SK-N-SH (cell line): ENCODE measurements around the gene ABR. TPM values are rescaled to one million over a fixed set of nuclear protein-coding genes. Genes with fewer than 3 reads are reported as not detected.

ENCODE experiments used
- CTCF ChIA-PET: fragments of 300-600, 350-600 bp; formaldehyde crosslinking; extraction: SDS; loops from one replicate; lab custom pipeline; 2021; lab: Yijun Ruan, JAX
- POLR2A ChIA-PET: fragments of 350-600 bp; sonication (Branson Sonifier 250); formaldehyde crosslinking; extraction: SDS; loops from one replicate; lab custom pipeline; 2020; ENCODE audit warnings: antibody characterized with exemption, inconsistent platforms; lab: Yijun Ruan, JAX
- DNase-seq: peaks from one replicate; pipeline ENCODE4 v3.0.0; 2012
- H2AFZ ChIP-seq: fragments of 200-600 bp; sonication (generic); 2 replicates; pipeline ENCODE4 v1.8.1; 2016; ENCODE audit warnings: antibody characterized with exemption, mild to moderate bottlenecking, low read depth
- H3F3A ChIP-seq: fragments of 200-600 bp; sonication (generic); replicated peaks from 2 replicates; pipeline ENCODE3; 2016; ENCODE audit warnings: antibody characterized with exemption, mild to moderate bottlenecking; ENCODE audit not compliant: insufficient read depth
- H3K27ac ChIP-seq, 2 experiments: fragments of 200-500 bp in 1 of 2; fragments of 200-600 bp in 1 of 2; sonication (Bioruptor generic) in 1 of 2; sonication (generic), shearing (Covaris generic) in 1 of 2; 2 replicates each; pipeline versions ENCODE4 v1.5.1 to v1.6.1; 2014 to 2016; ENCODE audit warnings: low read depth in 2 of 2, inconsistent platforms in 1 of 2, low read length in 1 of 2, mild to moderate bottlenecking in 1 of 2, mixed read lengths in 1 of 2
- H3K27me3 ChIP-seq: fragments of 200-600 bp; sonication (generic), shearing (Covaris generic); 2 replicates; pipeline ENCODE4 v1.6.1; 2016; ENCODE audit warnings: mixed run types; ENCODE audit not compliant: insufficient read depth
- H3K36me3 ChIP-seq, 2 experiments: fragments of 200-500 bp in 1 of 2; fragments of 200-600 bp in 1 of 2; sonication (Bioruptor generic) in 1 of 2; sonication (generic) in 1 of 2; replicated peaks in 1 of 2; 2 replicates each; pipeline versions ENCODE3 to v1.5.1; 2014 to 2016; ENCODE audit warnings: low read length in 1 of 2, mild to moderate bottlenecking in 1 of 2; ENCODE audit not compliant: insufficient read depth in 2 of 2, control insufficient read depth in 1 of 2
- H3K4me1 ChIP-seq, 2 experiments: fragments of 200-500 bp in 1 of 2; fragments of 200-600 bp in 1 of 2; sonication (Bioruptor generic) in 1 of 2; sonication (generic), shearing (Covaris generic) in 1 of 2; 2 replicates each; pipeline versions ENCODE4 v1.5.1 to v1.6.1; 2014 to 2016; ENCODE audit warnings: low read depth in 1 of 2, low read length in 1 of 2, mixed run types in 1 of 2; ENCODE audit not compliant: insufficient read depth in 2 of 2, control insufficient read depth in 1 of 2
- H3K4me2 ChIP-seq: fragments of 200-600 bp; sonication (generic), shearing (Covaris generic); 2 replicates; pipeline ENCODE4 v1.6.1; 2017; ENCODE audit warnings: mixed run types
- H3K4me3 ChIP-seq, 2 experiments: fragments of 200-500 bp in 1 of 2; fragments of 200-600 bp in 1 of 2; sonication (Bioruptor generic) in 1 of 2; sonication (generic), shearing (Covaris generic) in 1 of 2; 2 replicates each; pipeline versions ENCODE4 v1.5.1 to v1.8.1; 2014 to 2016; ENCODE audit warnings: low read depth in 2 of 2, inconsistent platforms in 1 of 2, low read length in 1 of 2, mild to moderate bottlenecking in 1 of 2, mixed read lengths in 1 of 2, moderate library complexity in 1 of 2
- H3K79me2 ChIP-seq: fragments of 200-600 bp; sonication (generic); 2 replicates; pipeline ENCODE4 v1.8.1; 2017; ENCODE audit warnings: mild to moderate bottlenecking; ENCODE audit not compliant: insufficient read depth
- H3K9ac ChIP-seq: fragments of 200-600 bp; sonication (generic); 2 replicates; pipeline ENCODE4 v1.6.1; 2017; ENCODE audit warnings: mixed run types
- H3K9me2 ChIP-seq: fragments of 200-600 bp; sonication (generic); 2 replicates; pipeline ENCODE4 v1.6.1; 2017; ENCODE audit warnings: mixed run types
- H3K9me3 ChIP-seq: fragments of 200-600 bp; sonication (generic); 2 replicates; pipeline ENCODE4 v1.6.1; 2017; ENCODE audit warnings: mixed run types, mild to moderate bottlenecking, moderate library complexity
- H4K20me1 ChIP-seq: fragments of 200-600 bp; sonication (generic); 2 replicates; pipeline ENCODE4 v1.6.1; 2017; ENCODE audit warnings: mild to moderate bottlenecking, mixed run types; ENCODE audit not compliant: insufficient read depth
- CHD2 ChIP-seq: fragments of 150-350 bp; IDR thresholded peaks from 2 replicates; pipeline ENCODE4 v1.6.1; 2018; ENCODE audit warnings: low read length; ENCODE audit not compliant: partially characterized antibody
- ELF1 ChIP-seq: IDR thresholded peaks from 2 replicates; pipeline ENCODE4 v1.4.0; 2012
- FOSL2 ChIP-seq: IDR thresholded peaks from 2 replicates; pipeline ENCODE4 v1.4.0; 2012; ENCODE audit warnings: low read depth, mild to moderate bottlenecking, moderate library complexity, borderline replicate concordance
- FOXM1 ChIP-seq: IDR thresholded peaks from 2 replicates; pipeline ENCODE4 v1.4.0; 2012; ENCODE audit warnings: low read depth, mild to moderate bottlenecking
- GATA2 ChIP-seq: sonication (generic); formaldehyde crosslinking; IDR thresholded peaks from 2 replicates; pipeline ENCODE4 v1.5.0; 2020; ENCODE audit warnings: mild to moderate bottlenecking, missing genetic modification reagents
- IRF3 ChIP-seq: fragments of 150-350 bp; IDR thresholded peaks from 2 replicates; pipeline ENCODE4 v1.6.1; 2016; ENCODE audit warnings: mild to moderate bottlenecking, low read depth, low read length
- JUND ChIP-seq: IDR thresholded peaks from 2 replicates; pipeline ENCODE4 v1.4.0; 2012
- MXI1 ChIP-seq: IDR thresholded peaks from 2 replicates; pipeline ENCODE4 v1.6.1; 2012; ENCODE audit warnings: mild to moderate bottlenecking, low read depth, low read length, improper control_type of control experiment
- NFIC ChIP-seq: IDR thresholded peaks from 2 replicates; pipeline ENCODE4 v1.4.0; 2012; ENCODE audit warnings: borderline replicate concordance
- NRF1 ChIP-seq: IDR thresholded peaks from 2 replicates; pipeline ENCODE4 v1.6.1; 2012; ENCODE audit warnings: low read depth, mild to moderate bottlenecking, low read length
- PBX3 ChIP-seq: IDR thresholded peaks from 2 replicates; pipeline ENCODE4; 2012
- POLR2AphosphoS5 ChIP-seq: IDR thresholded peaks from 2 replicates; pipeline ENCODE4 v1.6.1; 2012; ENCODE audit warnings: low read depth, low read length
- RAD21 ChIP-seq: IDR thresholded peaks from 2 replicates; pipeline ENCODE4 v1.6.1; 2012; ENCODE audit warnings: mild to moderate bottlenecking, low read length
- RCOR1 ChIP-seq: fragments of 150-350 bp; IDR thresholded peaks from 2 replicates; pipeline ENCODE4 v1.6.1; 2017; ENCODE audit warnings: antibody characterized with exemption, low read length
- RXRA ChIP-seq: IDR thresholded peaks from 2 replicates; pipeline ENCODE4 v1.4.0; 2012; ENCODE audit warnings: low read depth, mild to moderate bottlenecking, borderline replicate concordance
- SMC3 ChIP-seq: IDR thresholded peaks from 2 replicates; pipeline ENCODE4 v1.6.1; 2012; ENCODE audit warnings: low read depth, low read length, improper control_type of control experiment
- TAF1 ChIP-seq: IDR thresholded peaks from 2 replicates; pipeline ENCODE4 v1.6.1; 2012; ENCODE audit warnings: low read depth, mild to moderate bottlenecking, low read length, moderate library complexity, borderline replicate concordance
- TCF12 ChIP-seq: IDR thresholded peaks from 2 replicates; pipeline ENCODE4 v1.4.0; 2012
- TEAD4 ChIP-seq: IDR thresholded peaks from 2 replicates; pipeline ENCODE4 v1.4.0; 2012; ENCODE audit warnings: mild to moderate bottlenecking, borderline replicate concordance; ENCODE audit not compliant: insufficient read depth
- USF1 ChIP-seq: IDR thresholded peaks from 2 replicates; pipeline ENCODE4 v1.4.0; 2012; ENCODE audit warnings: low read depth, borderline replicate concordance
- WGBS: methylation state at CpG from one replicate; pipeline ENCODE4 v1.1.6; 2017; ENCODE audit warnings: low lambda C conversion rate; 5-methylcytosine and 5-hydroxymethylcytosine counted together
- polyA plus RNA-seq, 3 experiments: library from polyadenylated mRNA; depleted of rRNA; stranded (reverse); fragments of >200 nt; gene quantifications; 2 replicates each; pipeline ENCODE4 v1.2.3, GENCODE V29; 2012

The ABR gene
- polyA plus RNA-seq, 1 of the 3 experiments (the other 2 are of a cell fraction): 117 TPM

- H3K27ac ChIP-seq: peak overlapping the region in 1 of 2 experiments; percentile 7; a peak in 1 of 4 replicates
- H3K4me1 ChIP-seq: peaks cover 12 to 43% of the 10 kb centered on the region in 2 experiments; a peak in 3 of 4 replicates
- H3K36me3 ChIP-seq: peaks cover 36 to 67% of the 10 kb centered on the region in 2 experiments
- no peak overlapping the region for H3K9ac ChIP-seq
- POLR2A ChIA-PET: no interaction called here
- H3F3A ChIP-seq: peaks cover 41% of the 10 kb centered on the region
- no peak overlapping the region; the same call in 1 of the 2 replicates for H3K4me2 ChIP-seq
- no peaks in the 10 kb centered on the region for H3K9me2 ChIP-seq
- H4K20me1 ChIP-seq: peaks cover 61% of the 10 kb centered on the region
- H2AFZ ChIP-seq: no peak overlapping the region
- no peaks in the 10 kb centered on the region for H3K27me3 ChIP-seq
- peak; percentile 19 for DNase-seq
- no peaks in the 10 kb centered on the region for H3K9me3 ChIP-seq
- no peak overlapping the region for H3K4me3 ChIP-seq
- 50% methylated on average over 2 of the region's 13 CpGs for WGBS
- CTCF ChIA-PET: interaction anchor here (1.0 to 4.5 kb wide), 3 partner anchors 9 to 53 kb away, joined by 4 to 30 read pairs (median 7); partner anchors contain the start of gene TIMM22
- no peak for TF ChIP-seq CHD2
- no peak for TF ChIP-seq SMC3
- no peak for TF ChIP-seq ELF1
- no peak for TF ChIP-seq MXI1
- no peak for TF ChIP-seq TEAD4
- TF ChIP-seq IRF3: no peak
- no peak for TF ChIP-seq RAD21
- no peak for TF ChIP-seq JUND
- no peak for TF ChIP-seq TAF1
- no peak for TF ChIP-seq NRF1
- TF ChIP-seq USF1: no peak
- TF ChIP-seq POLR2AphosphoS5: no peak
- TF ChIP-seq TCF12: no peak
- TF ChIP-seq FOXM1: no peak
- TF ChIP-seq RCOR1: no peak
- no peak for TF ChIP-seq GATA2 (CRISPR knock-in tag)
- TF ChIP-seq NFIC: no peak
- no peaks in the 10 kb centered on the region for H3K79me2 ChIP-seq
Measured at GRCh38 chr17:1004769-1005295, 174.9 kb downstream of the ABR start.

GRCh38 chr17:1003972-1004768, 175.6 kb downstream of the ABR start:
- peaks cover 39 to 69% of the 10 kb centered on the region in 2 experiments for H3K36me3 ChIP-seq
- peaks cover 65% of the 10 kb centered on the region for H4K20me1 ChIP-seq
- no peak overlapping the region for H2AFZ ChIP-seq
- no peaks in the 10 kb centered on the region for H3K27me3 ChIP-seq
- WGBS: 82% methylated on average over 11 of the region's 30 CpGs
- peak; percentile 22 for DNase-seq
- TF ChIP-seq RXRA (no peak), FOSL2 (peak; percentile 37; the same call in 1 of the 2 replicates), POLR2AphosphoS5 (peak; percentile 2; the same call in 1 of the 2 replicates), PBX3 (peak; percentile 64)
- POLR2A ChIA-PET: no interaction called here
- H3K9me2 ChIP-seq: no peaks in the 10 kb centered on the region
- H3F3A ChIP-seq: peaks cover 45% of the 10 kb centered on the region
- H3K79me2 ChIP-seq: peaks cover 4% of the 10 kb centered on the region; the same call in 1 of the 2 replicates
- no peak overlapping the region for H3K9ac ChIP-seq
- H3K4me1 ChIP-seq: peaks cover 12 to 43% of the 10 kb centered on the region in 2 experiments; a peak in 3 of 4 replicates
- CTCF ChIA-PET: interaction anchor here (1.0 to 4.5 kb wide), 4 partner anchors 8 to 54 kb away, joined by 3 to 30 read pairs (median 6); partner anchors contain the start of gene TIMM22
- peak overlapping the region; percentile 58; the same call in 1 of the 2 replicates for H3K4me2 ChIP-seq
- no peak overlapping the region for H3K4me3 ChIP-seq
- peak overlapping the region in 1 of 2 experiments; percentile 84; a peak in 2 of 4 replicates for H3K27ac ChIP-seq
- no peaks in the 10 kb centered on the region for H3K9me3 ChIP-seq
